Measurements from ENCODE around the gene LSS.
"Not testable (repeated sequence)": the region's sequence is repeated elsewhere in the genome, so short reads cannot be mapped to it uniquely, and the experiment has no call there.

The LSS gene

GRCh38 chr21:46245213-46245915 is 16.8 kb upstream of the LSS start:
- DNase-seq = no peak

- no peak for DNase-seq
These were observed 16.0 kb upstream of the LSS start for GRCh38 chr21:46244602-46245001.

- DNase-seq = no peak
These were observed 15.4 kb upstream of the LSS start for GRCh38 chr21:46243960-46244361.

- no peak for DNase-seq
These were observed 14.8 kb upstream of the LSS start for GRCh38 chr21:46243325-46243724.

DNA sequence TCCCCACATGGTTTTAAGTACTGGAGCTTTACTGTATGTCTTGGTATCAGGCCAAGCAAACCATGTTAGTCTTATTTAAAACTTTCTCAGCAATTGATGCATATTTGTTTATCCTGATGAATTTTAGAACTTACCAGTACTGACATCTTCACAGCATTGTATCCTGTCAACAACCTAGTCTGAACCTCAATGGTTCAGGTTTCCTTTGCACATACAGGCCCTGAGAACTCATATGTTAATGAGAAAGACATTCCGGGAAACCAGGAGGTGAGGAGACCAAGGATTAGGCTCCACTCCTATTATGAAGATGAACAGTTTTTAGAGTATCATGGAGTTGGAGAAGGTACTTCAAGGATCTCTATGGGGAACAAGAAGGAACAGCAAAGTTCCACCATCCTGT is 13.0 kb upstream of the LSS start:
- not testable (repeated sequence) for DNase-seq

- DNase-seq = no peak
These were observed 11.3 kb upstream of the LSS start for GRCh38 chr21:46239817-46240325.

GRCh38 chr21:46237474-46237873 is 8.9 kb upstream of the LSS start:
- DNase-seq = no peak

DNA sequence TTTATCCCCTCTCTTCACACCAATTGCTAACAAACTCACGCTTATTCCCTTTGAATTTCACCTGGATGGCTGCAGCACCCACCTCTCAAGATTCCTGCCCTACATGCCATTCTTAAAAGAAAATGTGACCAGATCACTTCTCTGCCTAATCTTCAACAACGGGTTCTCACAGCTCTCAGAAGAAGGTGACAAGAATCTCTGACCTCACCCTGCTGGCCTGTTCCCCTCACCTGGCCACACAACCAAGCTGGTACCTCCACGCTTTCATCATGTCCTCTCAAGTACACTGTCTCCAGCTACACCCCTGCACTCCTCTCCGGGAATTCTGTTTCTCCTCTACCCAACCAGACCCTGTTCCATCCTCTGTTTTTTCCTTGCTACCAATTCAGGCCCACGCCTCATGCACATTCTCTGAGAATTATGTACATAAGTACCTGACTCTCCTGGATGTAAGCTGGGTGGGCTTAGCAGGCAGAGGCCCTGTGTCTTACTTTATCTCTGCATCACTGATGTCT is 5.9 kb upstream of the LSS start:
- no peak for DNase-seq

DNA sequence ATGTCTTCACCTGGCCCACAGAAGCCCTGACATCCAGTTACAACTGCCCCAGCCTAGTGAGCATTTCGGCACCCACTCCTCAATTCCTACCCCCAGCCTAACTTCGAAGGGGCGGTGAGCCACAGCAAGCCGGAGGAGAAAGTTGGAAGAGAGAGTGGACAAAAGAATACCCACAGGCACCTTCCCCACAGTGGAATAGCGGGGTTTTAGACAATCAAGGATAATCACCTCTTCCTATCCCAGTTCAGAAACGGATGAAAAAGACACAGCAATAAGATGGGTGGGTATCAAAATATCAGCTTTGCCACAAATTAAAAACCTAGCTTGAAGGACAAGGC is 1.3 kb upstream of the LSS start:
- no peak for DNase-seq

DNA sequence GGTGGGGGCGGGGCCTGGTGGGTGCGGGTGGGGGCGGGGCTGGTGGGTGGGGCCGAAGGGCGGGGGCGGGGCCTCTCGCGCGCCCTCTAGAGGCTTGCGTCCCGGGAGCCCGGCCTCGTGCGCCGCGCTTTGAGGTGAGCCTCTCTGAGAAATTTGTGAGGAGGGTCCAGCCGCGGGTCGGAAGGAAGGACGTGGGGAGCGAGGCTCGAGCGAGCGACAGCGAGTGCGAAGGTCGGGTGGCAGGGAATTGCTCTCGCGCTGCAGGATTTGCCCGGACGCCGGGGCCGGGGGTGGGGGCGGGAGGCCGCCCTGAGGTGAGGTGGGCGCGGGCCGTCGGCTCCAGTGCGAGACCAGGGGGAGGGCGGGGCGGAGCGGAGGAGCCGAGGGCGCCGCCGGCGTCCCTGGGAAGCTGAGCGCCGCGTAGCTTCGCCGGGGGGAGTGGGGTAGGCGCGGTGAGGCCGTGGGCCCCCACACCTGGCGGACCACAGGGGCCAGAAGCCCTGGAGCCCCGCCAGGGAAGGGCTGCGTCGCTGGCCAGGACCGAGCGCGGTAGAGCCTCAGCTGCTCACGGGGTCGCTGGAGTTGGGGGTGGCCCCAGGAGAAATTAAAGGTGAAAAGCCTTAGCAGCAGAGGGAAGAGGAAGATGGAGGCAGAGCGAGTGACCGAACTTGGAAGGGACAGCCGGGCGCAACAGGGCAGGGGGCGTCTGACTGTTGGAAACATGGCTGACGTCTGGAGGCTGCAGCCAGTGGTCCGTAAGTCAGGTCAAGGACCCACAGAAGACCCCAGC is 754 bp upstream of the LSS start:
- DNase-seq = peak; percentile 59

GRCh38 chr21:46227811-46228344 is 696 bp downstream of the LSS start:
- DNase-seq = no peak

- no peak for DNase-seq
These were observed 1.5 kb downstream of the LSS start for GRCh38 chr21:46226920-46227599.

DNA sequence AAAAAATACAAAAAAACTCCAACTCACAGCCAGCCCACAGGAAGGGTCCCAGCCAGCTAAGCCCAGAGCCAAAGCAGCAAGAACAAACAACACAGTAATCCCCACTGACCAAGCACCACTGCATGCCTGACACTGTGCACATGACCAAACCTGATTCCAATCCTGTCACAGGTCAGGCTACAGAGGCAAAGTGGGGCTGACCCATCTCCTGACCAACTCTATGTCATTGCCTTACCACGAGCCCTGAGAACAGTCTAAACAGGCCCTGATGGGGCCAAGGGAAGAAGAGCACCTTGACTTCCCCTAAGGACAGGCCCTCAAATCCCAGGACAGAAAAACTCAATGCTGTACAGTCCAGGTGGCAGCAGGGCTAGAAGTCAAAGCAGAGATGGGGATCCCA is 2.4 kb downstream of the LSS start:
- DNase-seq = no peak

DNA sequence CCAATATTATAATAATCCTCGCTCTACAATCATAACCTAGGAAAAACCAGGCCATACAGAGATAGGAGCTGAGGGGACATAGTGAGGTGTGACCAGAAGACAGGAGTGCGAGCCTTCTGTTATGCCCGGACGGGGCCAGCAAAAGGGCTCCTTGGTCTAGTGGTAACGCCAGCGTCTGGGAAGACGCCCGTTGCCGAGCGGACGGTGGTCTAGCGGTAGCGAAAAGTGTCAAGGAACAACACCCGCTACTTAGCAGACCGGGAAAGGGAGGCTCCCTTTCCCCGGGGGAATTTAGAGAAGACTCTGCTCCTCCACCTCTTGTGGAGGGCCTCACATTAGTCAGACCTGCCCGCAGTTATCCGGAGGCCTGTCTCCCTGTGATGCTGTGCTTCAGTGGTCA is 4.9 kb downstream of the LSS start:
- DNase-seq = not testable (repeated sequence)

DNA sequence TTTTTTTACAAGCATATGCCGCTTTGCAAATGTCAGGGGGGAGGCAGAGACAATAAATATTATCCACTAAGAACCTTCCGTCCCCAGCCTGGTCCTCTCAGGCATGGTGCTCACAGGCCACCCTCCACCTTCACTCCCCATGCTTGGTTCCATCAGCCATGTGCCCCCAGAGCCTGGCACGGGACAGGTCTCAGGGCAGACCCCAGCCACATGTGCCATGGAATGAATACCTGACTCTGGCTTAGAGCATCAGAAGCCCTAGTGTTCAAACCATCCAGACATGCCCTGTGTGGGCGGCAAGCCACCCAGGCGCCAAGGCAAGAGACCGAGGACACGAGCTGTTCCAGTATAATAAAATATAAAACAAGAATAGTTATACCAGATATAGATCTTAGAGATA is 5.4 kb downstream of the LSS start:
- no peak for DNase-seq

- DNase-seq = no peak
These were observed 6.0 kb downstream of the LSS start for GRCh38 chr21:46222436-46223116.

- DNase-seq = no peak
These were observed 6.7 kb downstream of the LSS start for GRCh38 chr21:46221664-46222435.

DNA sequence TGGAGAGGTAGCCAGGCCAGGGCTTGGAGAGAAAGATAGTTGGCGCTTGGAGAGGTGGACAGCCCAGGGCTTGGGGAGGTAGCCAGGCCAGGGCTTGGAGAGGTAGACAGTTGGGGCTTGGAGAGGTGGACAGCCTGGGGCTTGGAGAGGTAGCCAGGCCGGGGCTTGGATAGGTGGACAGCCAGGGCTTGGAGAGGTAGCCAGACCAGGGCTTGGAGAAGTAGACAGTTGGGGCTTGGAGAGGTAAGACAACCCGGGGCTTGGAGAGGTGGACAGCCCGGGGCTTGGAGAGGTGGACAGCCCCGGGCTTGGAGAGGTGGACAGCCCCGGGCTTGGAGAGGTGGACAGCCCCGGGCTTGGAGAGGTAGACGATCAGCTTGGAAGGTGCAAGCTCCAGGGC is 7.7 kb downstream of the LSS start:
- no peak for DNase-seq

DNA sequence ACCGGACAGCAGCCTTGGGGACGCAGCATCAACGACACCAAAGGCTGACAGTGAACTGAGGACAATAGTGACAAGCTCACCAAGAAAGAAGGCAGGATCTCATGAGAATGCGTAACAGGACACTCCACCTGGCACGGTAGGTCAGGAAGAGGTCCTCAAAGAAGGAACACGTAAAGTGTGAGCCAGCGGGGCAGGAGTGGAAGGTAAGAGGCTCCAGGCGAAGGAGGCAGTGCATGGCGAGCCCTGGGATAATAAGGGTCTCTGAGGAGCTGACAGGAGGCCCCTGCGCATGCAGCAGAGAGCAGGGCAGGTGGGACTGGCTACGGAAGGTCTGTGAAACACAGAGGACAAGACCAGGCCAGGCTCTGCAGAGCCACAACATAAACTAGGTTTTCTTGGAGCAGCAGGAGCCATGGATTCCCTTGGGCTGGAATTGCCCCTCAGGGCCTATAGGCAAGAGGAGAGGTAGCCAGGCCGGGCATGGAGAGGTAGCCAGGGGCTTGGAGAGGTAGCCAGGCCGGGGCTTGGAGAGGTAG is 8.2 kb downstream of the LSS start:
- no peak for DNase-seq

DNA sequence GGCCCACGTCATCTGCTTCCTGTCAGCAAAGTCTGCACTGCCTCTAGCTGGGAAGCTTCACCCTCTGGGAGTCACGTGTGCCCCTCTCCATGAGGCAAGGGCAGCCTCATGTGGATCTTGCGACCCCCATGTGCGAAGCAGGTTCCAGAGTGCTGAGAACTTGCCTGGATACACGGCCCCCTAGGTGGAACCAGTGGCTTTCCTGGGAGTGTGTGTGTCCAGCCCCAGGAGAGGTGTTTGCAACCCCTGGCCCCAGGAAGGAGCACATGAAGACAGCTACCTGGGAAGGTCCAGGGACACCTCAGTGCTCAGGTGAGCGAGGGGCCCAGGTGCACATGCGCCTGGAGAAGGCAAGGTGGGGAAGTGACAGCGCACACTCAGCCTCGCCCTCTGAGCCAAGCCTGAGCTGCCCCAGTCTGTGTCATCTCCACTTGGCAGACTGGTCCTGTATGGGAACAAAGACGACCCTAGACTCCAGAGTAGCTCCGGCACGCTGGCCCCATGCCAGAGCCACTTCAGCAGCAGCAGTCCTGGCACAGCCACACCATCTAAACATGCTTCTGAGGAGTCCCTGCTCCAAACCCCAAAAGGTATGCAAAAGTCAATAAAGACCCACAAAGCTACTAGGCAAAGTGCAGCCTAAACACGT is 8.9 kb downstream of the LSS start:
- no peak for DNase-seq

GRCh38 chr21:46218906-46219590 is 9.5 kb downstream of the LSS start:
- DNase-seq = no peak
